Adrenal gland (tissue), 5 donors: ENCODE data around the gene ZBTB44.

Source experiments
- POLR2A ChIP-seq, 2 donors: fragments of 450-650 bp; IDR thresholded peaks; one replicate each; pipeline ENCODE4 v1.6.1; 2017; ENCODE audit warnings: antibody characterized with exemption in 2 of 2, mild to moderate bottlenecking in 2 of 2, moderate library complexity in 1 of 2
- TF ChIP-seq, protein P1 (sequence below), 6 experiments: fragments of 450-650 bp in 4 of 6; fragments of 200-600 bp in 2 of 6; sonication (generic) in 1 of 6; IDR thresholded peaks; 1 replicate in 5 of 6; 2 replicates in 1 of 6; pipeline versions ENCODE4 v1.5.1 to v1.8.0; 2016 to 2021; ENCODE audit warnings: antibody characterized with exemption in 6 of 6, mild to moderate bottlenecking in 2 of 6, moderate library complexity in 1 of 6
- donor health status: DM: no; HTN: no; CAD: no.

DNA sequence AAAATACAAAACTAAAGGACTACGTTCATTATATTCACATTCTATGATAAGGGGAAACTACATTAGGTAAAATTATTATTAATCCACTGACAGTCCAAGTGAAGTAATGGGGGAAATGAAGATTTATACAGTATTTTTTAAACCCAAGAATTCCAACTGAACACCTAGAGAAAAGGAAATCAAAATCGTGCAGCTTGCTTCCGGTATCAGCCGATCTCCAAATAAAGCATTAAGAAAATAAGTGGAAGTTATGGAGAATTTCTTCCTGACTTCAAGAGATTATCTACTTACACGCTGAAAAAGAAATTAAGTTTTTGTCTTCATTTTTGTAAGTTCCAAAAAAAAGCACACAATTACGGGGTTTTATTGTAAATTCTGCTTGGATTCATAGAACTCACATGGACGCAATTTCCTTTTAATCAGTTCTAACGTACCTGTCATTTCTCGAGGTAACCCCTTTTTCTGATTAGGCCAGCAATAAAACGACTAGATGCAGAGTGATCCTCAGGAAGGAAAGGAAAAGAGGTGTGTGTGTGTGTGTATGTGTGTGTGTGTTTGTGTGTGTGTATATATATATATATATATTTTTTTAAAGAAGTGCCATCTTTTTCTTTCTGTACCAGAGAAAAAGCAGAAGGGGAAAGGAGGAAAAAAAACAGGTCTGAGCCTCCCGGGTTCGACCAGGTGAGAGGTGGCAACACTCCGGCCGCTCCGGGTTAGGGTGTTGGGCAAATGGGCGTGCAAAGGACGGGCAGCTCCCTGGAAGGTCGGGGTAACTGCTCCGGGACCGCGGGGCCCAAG is 1.1 kb downstream of the ZBTB44 start:
- TF ChIP-seq POLR2A (IDR thresholded peaks at IDR 0.05), result no peak
- TF ChIP-seq, protein P1, sequence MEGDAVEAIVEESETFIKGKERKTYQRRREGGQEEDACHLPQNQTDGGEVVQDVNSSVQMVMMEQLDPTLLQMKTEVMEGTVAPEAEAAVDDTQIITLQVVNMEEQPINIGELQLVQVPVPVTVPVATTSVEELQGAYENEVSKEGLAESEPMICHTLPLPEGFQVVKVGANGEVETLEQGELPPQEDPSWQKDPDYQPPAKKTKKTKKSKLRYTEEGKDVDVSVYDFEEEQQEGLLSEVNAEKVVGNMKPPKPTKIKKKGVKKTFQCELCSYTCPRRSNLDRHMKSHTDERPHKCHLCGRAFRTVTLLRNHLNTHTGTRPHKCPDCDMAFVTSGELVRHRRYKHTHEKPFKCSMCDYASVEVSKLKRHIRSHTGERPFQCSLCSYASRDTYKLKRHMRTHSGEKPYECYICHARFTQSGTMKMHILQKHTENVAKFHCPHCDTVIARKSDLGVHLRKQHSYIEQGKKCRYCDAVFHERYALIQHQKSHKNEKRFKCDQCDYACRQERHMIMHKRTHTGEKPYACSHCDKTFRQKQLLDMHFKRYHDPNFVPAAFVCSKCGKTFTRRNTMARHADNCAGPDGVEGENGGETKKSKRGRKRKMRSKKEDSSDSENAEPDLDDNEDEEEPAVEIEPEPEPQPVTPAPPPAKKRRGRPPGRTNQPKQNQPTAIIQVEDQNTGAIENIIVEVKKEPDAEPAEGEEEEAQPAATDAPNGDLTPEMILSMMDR (IDR thresholded peaks at IDR 0.05), result no peak
